RWPE2 (cell line): Measurements from ENCODE around the gene TEN1.

ENCODE experiments used
- ATAC-seq: fragments of 200-7000 bp; cut with Tn5 transposase; 3 replicates; pipeline ENCODE4 v1.9.1; 2021; ENCODE audit warnings: low read depth
- DNase-seq: peaks from one replicate; pipeline ENCODE4 v3.0.0-alpha.2; 2020; ENCODE audit warnings: low spot score
- H3K27ac ChIP-seq: fragments of 450-650 bp; 2 replicates; pipeline ENCODE4 v1.5.1; 2017; ENCODE audit warnings: mild to moderate bottlenecking; ENCODE audit not compliant: poor library complexity, severe bottlenecking
- H3K27me3 ChIP-seq: fragments of 250-450 bp; sonication (Bioruptor Pico); 2 replicates; pipeline ENCODE4 v1.5.1; 2021; ENCODE audit warnings: mild to moderate bottlenecking, moderate library complexity; ENCODE audit not compliant: insufficient read depth, poor library complexity, severe bottlenecking
- H3K36me3 ChIP-seq: fragments of 250-450 bp; sonication (Bioruptor Pico); 2 replicates; pipeline ENCODE4 v1.5.1; 2020; ENCODE audit warnings: low read depth, mild to moderate bottlenecking, moderate library complexity
- H3K4me1 ChIP-seq: fragments of 250-450 bp; sonication (Bioruptor Pico); 2 replicates; pipeline ENCODE4 v1.5.1; 2021; ENCODE audit warnings: mild to moderate bottlenecking, moderate library complexity; ENCODE audit not compliant: insufficient read depth, poor library complexity, severe bottlenecking
- H3K4me3 ChIP-seq: fragments of 250-450 bp; sonication (Bioruptor Pico); 2 replicates; pipeline ENCODE4 v1.5.1; 2021; ENCODE audit warnings: mild to moderate bottlenecking, moderate library complexity; ENCODE audit not compliant: severe bottlenecking
- H3K9me3 ChIP-seq: fragments of 250-450 bp; sonication (Bioruptor Pico); 2 replicates; pipeline ENCODE4 v1.5.1; 2021; ENCODE audit warnings: mild to moderate bottlenecking, moderate library complexity; ENCODE audit not compliant: severe bottlenecking
- CTCF ChIP-seq: fragments of 450-650 bp; IDR thresholded peaks from one replicate; pipeline ENCODE4 v1.5.1; 2017; ENCODE audit warnings: mild to moderate bottlenecking, moderate library complexity; ENCODE audit not compliant: poor library complexity, severe bottlenecking

Gene TEN1

GRCh38 chr17:75995385-75995925 is 16.4 kb downstream of the TEN1 start:
- peaks cover 9% of the 10 kb centered on the region for H3K4me1 ChIP-seq
- no peaks in the 10 kb centered on the region for H3K9me3 ChIP-seq
- no peak for DNase-seq
- TF ChIP-seq CTCF, result no peak
- H3K27ac ChIP-seq, result no peak overlapping the region
- H3K4me3 ChIP-seq, result no peak overlapping the region
- ATAC-seq, result no peak
- peaks cover 5% of the 10 kb centered on the region; the same call in 1 of the 2 replicates for H3K36me3 ChIP-seq
- H3K27me3 ChIP-seq, result no peaks in the 10 kb centered on the region

- peaks cover 9% of the 10 kb centered on the region for H3K4me1 ChIP-seq
- no peaks in the 10 kb centered on the region for H3K9me3 ChIP-seq
- H3K4me3 ChIP-seq, result no peak overlapping the region
- no peak for DNase-seq
- H3K27ac ChIP-seq, result no peak overlapping the region
- H3K27me3 ChIP-seq, result no peaks in the 10 kb centered on the region
- TF ChIP-seq CTCF, result no peak
- peak; percentile 74 for ATAC-seq
- peaks cover 5% of the 10 kb centered on the region; the same call in 1 of the 2 replicates for H3K36me3 ChIP-seq
These were observed 17.9 kb downstream of the TEN1 start for GRCh38 chr17:75996665-75997590.

GRCh38 chr17:75998327-75998795 is 19.3 kb downstream of the TEN1 start:
- H3K4me1 ChIP-seq, result peaks cover 9% of the 10 kb centered on the region
- no peak for TF ChIP-seq CTCF
- DNase-seq (no peak), ATAC-seq (no peak)
- H3K9me3 ChIP-seq, result no peaks in the 10 kb centered on the region
- H3K27ac ChIP-seq, result no peak overlapping the region
- peaks cover 5% of the 10 kb centered on the region; the same call in 1 of the 2 replicates for H3K36me3 ChIP-seq
- no peak overlapping the region for H3K4me3 ChIP-seq
- no peaks in the 10 kb centered on the region for H3K27me3 ChIP-seq

- Histone ChIP-seq H3K27me3 (no peaks in the 10 kb centered on the region), H3K27ac (no peak overlapping the region), H3K36me3 (0 out of 2 replicates have a peak, but pooled peaks cover under 1% of the 10 kb centered on the region), H3K4me3 (no peak overlapping the region), H3K4me1 (peaks cover 9% of the 10 kb centered on the region), H3K9me3 (no peaks in the 10 kb centered on the region)
- ATAC-seq (no peak), DNase-seq (no peak)
- TF ChIP-seq CTCF, result peak; percentile 61
These were observed 21.1 kb downstream of the TEN1 start for GRCh38 chr17:76000016-76000754.
